MG63 (cell line): ENCODE data around the gene UPK1A. TPM values are rescaled to one million over a fixed set of nuclear protein-coding genes. Genes with fewer than 3 reads are reported as not detected.
"Not testable (repeated sequence)": the region's sequence is repeated elsewhere in the genome, so short reads cannot be mapped to it uniquely, and the experiment has no call there.

ENCODE experiments used
- DNase-seq: peaks from one replicate; pipeline ENCODE4 v3.0.0-alpha.2; 2020
- H3K27me3 ChIP-seq: fragments of 250-450 bp; sonication (Bioruptor Pico); 2 replicates; pipeline ENCODE4 v1.5.1; 2020; ENCODE audit warnings: mild to moderate bottlenecking, moderate library complexity
- H3K36me3 ChIP-seq: fragments of 250-450 bp; sonication (Bioruptor Pico); 2 replicates; pipeline ENCODE4 v1.5.1; 2020; ENCODE audit warnings: mild to moderate bottlenecking, moderate library complexity
- H3K4me3 ChIP-seq: fragments of 250-450 bp; sonication (Bioruptor Pico); 2 replicates; pipeline ENCODE4 v1.5.1; 2020; ENCODE audit warnings: mild to moderate bottlenecking, moderate library complexity
- H3K9me3 ChIP-seq: fragments of 250-450 bp; sonication (Bioruptor Pico); 2 replicates; pipeline ENCODE4 v1.5.1; 2020; ENCODE audit warnings: mild to moderate bottlenecking, moderate library complexity
- total RNA-seq: library from RNA; depleted of rRNA; stranded (reverse); fragments of >200 nt; shearing (Covaris generic); gene quantifications from 2 replicates; pipeline ENCODE4 v1.2.3, GENCODE V29; 2014; ENCODE audit warnings: low replicate concordance; rRNA removed

Gene UPK1A
- total RNA-seq, 1 experiment from 2014 or later = not detected

DNA sequence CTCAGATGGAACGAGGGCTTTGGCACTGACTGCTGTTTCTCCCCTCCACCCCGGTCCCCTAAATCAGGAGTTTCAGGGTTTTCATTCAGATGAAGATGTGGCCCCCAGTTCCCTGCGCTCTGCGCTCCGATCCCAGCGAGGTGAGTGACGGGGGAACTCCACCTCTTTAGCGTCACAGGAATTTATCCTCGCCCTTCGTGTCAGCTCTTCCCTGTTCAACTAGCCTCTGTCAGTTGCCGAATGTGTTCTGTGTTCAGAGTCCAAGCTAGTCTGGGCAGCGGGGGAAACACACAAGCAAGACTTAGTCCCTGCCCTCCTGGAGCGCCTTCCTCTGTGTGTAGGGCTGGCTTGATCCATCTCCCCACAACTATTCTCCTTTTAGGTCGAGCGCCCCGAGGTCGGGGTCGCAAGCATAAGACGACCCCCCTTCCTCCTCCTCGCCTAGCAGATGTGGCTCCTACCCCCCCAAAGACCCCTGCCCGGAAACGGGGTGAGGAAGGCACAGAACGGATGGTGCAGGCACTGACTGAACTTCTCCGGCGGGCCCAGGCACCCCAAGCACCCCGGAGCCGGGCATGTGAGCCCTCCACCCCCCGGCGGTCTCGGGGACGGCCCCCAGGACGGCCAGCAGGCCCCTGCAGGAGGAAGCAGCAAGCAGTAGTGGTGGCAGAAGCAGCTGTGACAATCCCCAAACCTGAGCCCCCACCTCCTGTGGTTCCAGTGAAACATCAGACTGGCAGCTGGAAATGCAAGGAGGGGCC, 53.3 kb downstream of the UPK1A start:
- H3K27me3 ChIP-seq = no peaks in the 10 kb centered on the region
- H3K4me3 ChIP-seq = peak overlapping the region; percentile 86
- DNase-seq = no peak
- H3K36me3 ChIP-seq = peaks cover 56% of the 10 kb centered on the region
- H3K9me3 ChIP-seq = no peaks in the 10 kb centered on the region

DNA sequence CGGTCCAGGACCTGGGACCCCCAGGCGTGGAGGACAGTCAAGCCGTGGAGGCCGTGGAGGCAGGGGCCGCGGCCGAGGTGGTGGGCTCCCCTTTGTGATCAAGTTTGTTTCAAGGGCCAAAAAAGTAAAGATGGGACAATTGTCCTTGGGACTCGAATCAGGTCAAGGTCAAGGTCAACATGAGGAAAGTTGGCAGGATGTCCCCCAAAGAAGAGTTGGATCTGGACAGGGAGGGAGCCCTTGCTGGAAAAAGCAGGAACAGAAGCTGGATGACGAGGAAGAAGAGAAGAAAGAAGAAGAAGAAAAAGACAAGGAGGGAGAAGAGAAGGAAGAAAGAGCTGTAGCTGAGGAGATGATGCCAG, 53.8 kb downstream of the UPK1A start:
- Histone ChIP-seq H3K36me3 (peaks cover 62% of the 10 kb centered on the region), H3K4me3 (no peak overlapping the region), H3K9me3 (no peaks in the 10 kb centered on the region), H3K27me3 (no peaks in the 10 kb centered on the region)
- DNase-seq = no peak

DNA sequence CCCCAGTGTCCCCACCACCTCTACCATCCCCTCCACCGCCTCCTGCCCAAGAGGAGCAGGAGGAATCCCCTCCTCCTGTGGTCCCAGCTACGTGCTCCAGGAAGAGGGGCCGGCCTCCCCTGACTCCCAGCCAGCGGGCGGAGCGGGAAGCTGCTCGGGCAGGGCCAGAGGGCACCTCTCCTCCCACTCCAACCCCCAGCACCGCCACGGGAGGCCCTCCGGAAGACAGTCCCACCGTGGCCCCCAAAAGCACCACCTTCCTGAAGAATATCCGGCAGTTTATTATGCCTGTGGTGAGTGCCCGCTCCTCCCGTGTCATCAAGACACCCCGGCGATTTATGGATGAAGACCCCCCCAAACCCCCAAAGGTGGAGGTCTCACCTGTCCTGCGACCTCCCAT, 54.3 kb downstream of the UPK1A start:
- Histone ChIP-seq H3K4me3 (no peak overlapping the region), H3K27me3 (no peaks in the 10 kb centered on the region), H3K36me3 (peaks cover 67% of the 10 kb centered on the region), H3K9me3 (no peaks in the 10 kb centered on the region)
- no peak for DNase-seq

DNA sequence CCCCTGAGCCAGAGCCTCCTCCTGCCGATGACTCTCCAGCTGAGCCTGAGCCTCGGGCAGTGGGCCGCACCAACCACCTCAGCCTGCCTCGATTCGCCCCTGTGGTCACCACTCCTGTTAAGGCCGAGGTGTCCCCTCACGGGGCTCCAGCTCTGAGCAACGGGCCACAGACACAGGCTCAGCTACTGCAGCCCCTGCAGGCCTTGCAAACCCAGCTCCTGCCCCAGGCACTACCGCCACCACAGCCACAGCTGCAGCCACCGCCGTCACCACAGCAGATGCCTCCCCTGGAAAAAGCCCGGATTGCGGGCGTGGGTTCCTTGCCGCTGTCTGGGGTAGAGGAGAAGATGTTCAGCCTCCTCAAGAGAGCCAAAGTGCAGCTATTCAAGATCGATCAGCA, 55.1 kb downstream of the UPK1A start:
- Histone ChIP-seq H3K4me3 (no peak overlapping the region), H3K36me3 (peaks cover 74% of the 10 kb centered on the region), H3K27me3 (no peaks in the 10 kb centered on the region), H3K9me3 (no peaks in the 10 kb centered on the region)
- DNase-seq = no peak

DNA sequence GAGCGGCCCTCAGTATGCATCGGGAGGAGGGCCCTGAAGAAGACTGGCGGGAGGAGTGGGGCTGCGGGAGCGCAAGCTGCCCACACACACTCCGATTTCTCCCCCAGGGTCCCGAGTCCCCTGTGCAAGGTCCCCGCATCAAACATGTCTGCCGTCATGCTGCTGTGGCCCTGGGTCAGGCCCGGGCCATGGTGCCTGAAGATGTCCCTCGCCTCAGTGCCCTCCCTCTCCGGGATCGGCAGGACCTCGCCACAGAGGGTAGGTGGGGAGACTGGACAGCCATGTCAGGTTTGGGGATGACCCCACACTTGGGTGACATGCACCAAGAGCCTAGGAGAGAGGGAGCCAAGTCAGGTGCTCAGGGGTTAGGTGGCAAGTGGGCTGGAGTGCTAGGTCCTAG, 56.1 kb downstream of the UPK1A start:
- Histone ChIP-seq H3K27me3 (no peaks in the 10 kb centered on the region), H3K4me3 (no peak overlapping the region), H3K36me3 (peaks cover 84% of the 10 kb centered on the region), H3K9me3 (no peaks in the 10 kb centered on the region)
- no peak for DNase-seq

DNA sequence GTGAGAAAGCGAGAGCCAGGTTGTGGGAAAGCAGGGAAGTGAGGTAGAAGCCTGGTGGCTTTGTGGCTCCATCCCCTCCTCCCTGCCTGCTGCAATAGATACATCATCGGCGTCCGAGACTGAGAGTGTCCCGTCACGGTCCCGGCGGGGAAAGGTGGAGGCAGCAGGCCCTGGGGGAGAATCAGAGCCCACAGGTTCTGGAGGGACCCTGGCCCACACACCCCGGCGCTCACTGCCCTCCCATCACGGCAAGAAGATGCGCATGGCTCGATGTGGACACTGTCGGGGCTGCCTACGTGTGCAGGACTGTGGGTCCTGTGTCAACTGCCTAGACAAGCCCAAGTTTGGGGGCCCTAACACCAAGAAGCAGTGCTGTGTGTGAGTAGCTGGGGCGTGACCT, 56.6 kb downstream of the UPK1A start:
- Histone ChIP-seq H3K36me3 (peaks cover 88% of the 10 kb centered on the region), H3K9me3 (no peaks in the 10 kb centered on the region), H3K27me3 (no peaks in the 10 kb centered on the region), H3K4me3 (no peak overlapping the region)
- no peak for DNase-seq

DNA sequence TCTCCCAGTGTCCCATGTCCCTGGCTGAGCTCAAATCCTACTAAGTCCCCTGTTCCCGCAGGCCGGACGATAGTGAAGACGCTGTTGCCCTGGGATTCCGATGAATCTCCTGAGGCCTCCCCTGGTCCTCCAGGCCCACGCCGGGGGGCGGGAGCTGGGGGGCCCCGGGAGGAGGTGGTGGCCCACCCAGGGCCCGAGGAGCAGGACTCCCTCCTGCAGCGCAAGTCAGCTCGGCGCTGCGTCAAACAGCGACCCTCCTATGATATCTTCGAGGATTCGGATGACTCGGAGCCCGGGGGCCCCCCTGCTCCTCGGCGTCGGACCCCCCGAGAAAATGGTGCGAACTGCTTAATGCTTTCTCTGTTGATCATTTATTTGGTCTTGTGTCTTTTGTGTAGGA, 57.4 kb downstream of the UPK1A start:
- peaks cover 92% of the 10 kb centered on the region for H3K36me3 ChIP-seq
- no peak overlapping the region for H3K4me3 ChIP-seq
- H3K9me3 ChIP-seq = no peaks in the 10 kb centered on the region
- no peak for DNase-seq
- H3K27me3 ChIP-seq = no peaks in the 10 kb centered on the region

DNA sequence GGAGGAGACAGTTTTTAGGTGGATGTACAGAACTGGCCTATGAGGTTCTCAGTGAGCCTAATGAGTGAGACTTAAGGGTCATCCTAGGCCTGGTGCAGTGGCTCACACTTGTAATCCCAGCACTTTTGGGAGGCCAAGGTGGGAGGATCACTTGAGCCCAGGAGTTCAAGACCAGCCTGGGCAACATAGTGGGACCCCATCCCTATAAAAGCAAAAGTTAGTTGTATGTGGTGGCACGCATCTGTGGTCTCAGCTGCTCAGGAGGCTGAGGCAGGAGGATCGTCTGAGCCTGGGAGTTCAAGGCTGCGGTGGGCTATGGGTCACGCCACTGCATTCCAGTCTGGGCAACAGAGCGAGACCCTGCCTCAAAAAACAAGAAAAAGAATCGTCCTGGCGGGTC, 57.8 kb downstream of the UPK1A start:
- H3K4me3 ChIP-seq, H3K27me3 ChIP-seq, DNase-seq, H3K9me3 ChIP-seq: not testable (repeated sequence)
- peaks cover 92% of the 10 kb centered on the region for H3K36me3 ChIP-seq

DNA sequence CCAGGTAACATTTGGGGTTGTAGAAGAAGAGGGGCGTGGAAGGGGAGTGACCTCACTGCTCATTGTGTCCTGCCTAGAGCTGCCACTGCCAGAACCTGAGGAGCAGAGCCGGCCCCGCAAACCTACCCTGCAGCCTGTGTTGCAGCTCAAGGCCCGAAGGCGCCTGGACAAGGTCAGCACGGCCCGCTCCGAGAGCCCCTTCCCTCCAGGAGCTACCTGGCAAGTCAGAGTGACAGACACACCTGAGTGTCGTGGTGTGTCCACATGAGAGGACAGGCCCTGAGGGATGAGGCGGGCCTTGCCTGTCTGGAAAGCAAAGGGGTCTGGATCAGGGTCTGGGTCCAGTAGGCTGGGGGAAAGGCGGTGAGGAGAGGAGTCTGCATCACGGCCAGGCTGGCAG, 58.2 kb downstream of the UPK1A start:
- Histone ChIP-seq H3K36me3 (peaks cover 94% of the 10 kb centered on the region), H3K9me3 (no peaks in the 10 kb centered on the region), H3K27me3 (no peaks in the 10 kb centered on the region), H3K4me3 (no peak overlapping the region)
- DNase-seq = no peak

DNA sequence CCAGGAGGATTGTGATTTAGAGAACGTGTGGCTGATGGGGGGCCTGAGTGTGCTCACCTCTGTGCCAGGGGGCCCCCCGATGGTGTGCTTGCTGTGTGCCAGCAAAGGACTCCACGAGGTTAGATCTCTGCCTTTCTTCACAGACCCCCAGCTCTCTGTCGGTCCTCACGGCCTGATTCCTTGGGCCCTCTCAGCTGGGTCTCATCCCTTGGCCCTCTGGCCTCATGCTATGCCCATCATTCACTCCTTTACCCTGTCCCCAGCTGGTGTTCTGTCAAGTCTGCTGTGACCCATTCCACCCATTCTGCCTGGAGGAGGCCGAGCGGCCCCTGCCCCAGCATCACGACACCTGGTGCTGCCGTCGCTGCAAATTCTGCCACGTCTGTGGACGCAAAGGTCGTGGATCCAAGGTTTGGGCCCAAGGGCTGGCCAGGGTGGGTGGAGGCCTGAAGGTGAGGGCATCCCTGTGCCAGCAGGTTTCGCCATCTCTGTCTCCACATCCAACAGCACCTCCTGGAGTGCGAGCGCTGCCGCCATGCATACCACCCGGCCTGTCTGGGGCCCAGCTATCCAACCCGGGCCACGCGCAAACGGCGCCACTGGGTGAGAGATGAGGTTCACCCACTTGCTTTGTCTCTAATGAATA, 59.0 kb downstream of the UPK1A start:
- no peak for DNase-seq
- Histone ChIP-seq H3K9me3 (no peaks in the 10 kb centered on the region), H3K36me3 (peaks cover 94% of the 10 kb centered on the region), H3K4me3 (no peak overlapping the region), H3K27me3 (no peaks in the 10 kb centered on the region)

DNA sequence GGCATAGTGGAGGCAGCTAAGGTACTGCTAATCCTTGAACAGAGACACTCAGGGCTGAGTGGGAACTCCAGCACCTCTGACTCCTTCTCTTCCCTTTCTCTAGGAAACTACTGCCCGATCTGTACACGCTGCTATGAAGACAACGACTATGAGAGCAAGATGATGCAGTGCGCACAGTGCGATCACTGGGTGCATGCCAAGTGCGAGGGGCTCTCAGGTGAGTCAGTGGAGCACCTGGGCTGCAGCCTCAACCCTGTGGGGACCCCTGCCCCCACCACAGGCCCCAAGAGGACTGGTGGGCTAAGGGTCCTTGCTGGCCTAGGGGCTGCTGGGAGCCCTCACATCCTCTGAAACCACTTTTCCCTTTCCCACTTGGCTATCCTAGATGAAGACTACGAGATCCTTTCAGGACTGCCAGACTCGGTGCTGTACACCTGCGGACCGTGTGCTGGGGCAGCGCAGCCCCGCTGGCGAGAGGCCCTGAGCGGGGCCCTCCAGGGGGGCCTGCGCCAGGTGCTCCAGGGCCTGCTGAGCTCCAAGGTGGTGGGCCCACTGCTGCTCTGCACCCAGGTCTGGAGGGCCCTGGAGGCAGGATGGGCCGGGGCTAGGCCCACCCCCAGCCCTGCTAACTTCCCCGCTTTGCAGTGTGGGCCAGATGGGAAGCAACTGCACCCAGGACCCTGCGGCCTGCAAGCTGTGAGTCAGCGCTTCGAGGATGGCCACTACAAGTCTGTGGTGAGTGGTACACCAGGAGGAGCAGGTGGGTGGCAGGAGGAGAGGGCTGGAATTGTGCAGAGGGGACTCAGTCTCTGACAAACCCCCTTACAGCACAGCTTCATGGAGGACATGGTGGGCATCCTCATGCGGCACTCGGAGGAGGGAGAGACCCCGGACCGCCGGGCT, 61.0 kb downstream of the UPK1A start:
- Histone ChIP-seq H3K27me3 (no peaks in the 10 kb centered on the region), H3K4me3 (no peak overlapping the region), H3K36me3 (peaks cover 99% of the 10 kb centered on the region), H3K9me3 (no peaks in the 10 kb centered on the region)
- DNase-seq = no peak

Other genes with a start within 250 kb of the UPK1A start
- not detected in 2 replicates for gene FFAR2, start 218.3 kb upstream of the UPK1A start, total RNA-seq
- not detected in 2 replicates for gene KRTDAP, start 176.1 kb upstream of the UPK1A start, total RNA-seq
- gene DMKN, start 152.9 kb upstream of the UPK1A start, total RNA-seq = not detected in 2 replicates
- 0.30 TPM in 1 of 2 replicates, not detected in the other for gene SBSN, start 138.2 kb upstream of the UPK1A start, total RNA-seq
- not detected in 2 replicates for gene GAPDHS, start 133.1 kb upstream of the UPK1A start, total RNA-seq
- 180 and 203 TPM in 2 replicates for gene TMEM147, start 120.9 kb upstream of the UPK1A start, total RNA-seq
- not detected in 2 replicates for gene ATP4A, start 102.9 kb upstream of the UPK1A start, total RNA-seq
- gene PMIS2, start 80.3 kb upstream of the UPK1A start, total RNA-seq = not detected in 2 replicates
- 12.8 and 18.2 TPM in 2 replicates for gene HAUS5, start 53.8 kb upstream of the UPK1A start, total RNA-seq
- gene RBM42, start 37.5 kb upstream of the UPK1A start, total RNA-seq = 103 and 144 TPM in 2 replicates
- gene ETV2, start 24.8 kb upstream of the UPK1A start, total RNA-seq = not detected in 2 replicates
- 377 and 417 TPM in 2 replicates for gene COX6B1, start 18.2 kb upstream of the UPK1A start, total RNA-seq
- gene ZBTB32, start 38.0 kb downstream of the UPK1A start, total RNA-seq = not detected in 2 replicates
- gene KMT2B, start 51.5 kb downstream of the UPK1A start, total RNA-seq = 2.3 and 6.0 TPM in 2 replicates
- 0.27 and 2.4 TPM in 2 replicates for gene IGFLR1, start 75.9 kb downstream of the UPK1A start, total RNA-seq
- 16.3 and 19.8 TPM in 2 replicates for gene U2AF1L4, start 78.9 kb downstream of the UPK1A start, total RNA-seq
- gene PSENEN, start 79.1 kb downstream of the UPK1A start, total RNA-seq = 37.6 and 76.2 TPM in 2 replicates
- gene LIN37, start 82.1 kb downstream of the UPK1A start, total RNA-seq = 2.4 and 4.1 TPM in 2 replicates
- gene HSPB6, start 90.5 kb downstream of the UPK1A start, total RNA-seq = not detected in 2 replicates
- 0.47 and 8.9 TPM in 2 replicates for gene PROSER3, start 91.7 kb downstream of the UPK1A start, total RNA-seq
- 0.42 and 1.6 TPM in 2 replicates for gene ARHGAP33, start 109.0 kb downstream of the UPK1A start, total RNA-seq
- gene PRODH2, start 146.3 kb downstream of the UPK1A start, total RNA-seq = not detected in 2 replicates
- gene NPHS1, start 186.0 kb downstream of the UPK1A start, total RNA-seq = not detected in 2 replicates
- gene KIRREL2, start 190.4 kb downstream of the UPK1A start, total RNA-seq = 0.15 and 0.43 TPM in 2 replicates
- gene APLP1, start 202.1 kb downstream of the UPK1A start, total RNA-seq = 19.1 and 32.5 TPM in 2 replicates
- 0.81 and 2.1 TPM in 2 replicates for gene NFKBID, start 234.0 kb downstream of the UPK1A start, total RNA-seq
- gene HCST, start 236.0 kb downstream of the UPK1A start, total RNA-seq = not detected in 2 replicates
- gene TYROBP, start 241.8 kb downstream of the UPK1A start, total RNA-seq = not detected in 2 replicates